DOHH2 (cell line): Measurements from ENCODE around the gene MAPK8.

Experiments used
- EZH2phosphoT487 ChIP-seq: fragments of 200-600 bp; sonication (generic); IDR thresholded peaks from 2 replicates; pipeline ENCODE4 v1.6.1; 2017; ENCODE audit warnings: borderline replicate concordance, mild to moderate bottlenecking, antibody characterized with exemption, low read length, moderate library complexity, mixed read lengths
- TF ChIP-seq, protein P1 (sequence below): fragments of 200-600 bp; sonication (generic); IDR thresholded peaks from one replicate; pipeline ENCODE4 v1.5.1; 2014; ENCODE audit warnings: antibody characterized with exemption, mild to moderate bottlenecking, low read depth, low read length; ENCODE audit not compliant: poor library complexity, severe bottlenecking

DNA sequence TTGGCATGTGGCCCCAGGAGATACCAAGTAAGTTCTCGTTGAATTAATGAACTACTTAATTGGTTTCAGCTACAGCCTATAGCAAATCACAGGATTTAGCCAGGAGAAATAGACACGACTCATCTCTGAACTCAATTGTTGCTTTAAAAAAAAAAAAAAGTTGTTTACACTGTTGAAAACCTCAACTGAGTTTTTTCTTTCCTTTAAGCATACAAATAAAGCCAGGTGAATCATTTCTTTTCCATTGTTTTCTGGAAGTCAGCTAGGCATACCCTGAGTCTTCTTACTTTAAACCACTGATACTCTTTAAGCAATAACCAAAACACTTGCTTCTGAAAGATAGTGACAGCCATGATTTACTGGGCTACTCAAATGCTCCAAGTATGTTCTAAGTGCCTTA, 32.7 kb upstream of the MAPK8 start:
- TF ChIP-seq, protein P1, sequence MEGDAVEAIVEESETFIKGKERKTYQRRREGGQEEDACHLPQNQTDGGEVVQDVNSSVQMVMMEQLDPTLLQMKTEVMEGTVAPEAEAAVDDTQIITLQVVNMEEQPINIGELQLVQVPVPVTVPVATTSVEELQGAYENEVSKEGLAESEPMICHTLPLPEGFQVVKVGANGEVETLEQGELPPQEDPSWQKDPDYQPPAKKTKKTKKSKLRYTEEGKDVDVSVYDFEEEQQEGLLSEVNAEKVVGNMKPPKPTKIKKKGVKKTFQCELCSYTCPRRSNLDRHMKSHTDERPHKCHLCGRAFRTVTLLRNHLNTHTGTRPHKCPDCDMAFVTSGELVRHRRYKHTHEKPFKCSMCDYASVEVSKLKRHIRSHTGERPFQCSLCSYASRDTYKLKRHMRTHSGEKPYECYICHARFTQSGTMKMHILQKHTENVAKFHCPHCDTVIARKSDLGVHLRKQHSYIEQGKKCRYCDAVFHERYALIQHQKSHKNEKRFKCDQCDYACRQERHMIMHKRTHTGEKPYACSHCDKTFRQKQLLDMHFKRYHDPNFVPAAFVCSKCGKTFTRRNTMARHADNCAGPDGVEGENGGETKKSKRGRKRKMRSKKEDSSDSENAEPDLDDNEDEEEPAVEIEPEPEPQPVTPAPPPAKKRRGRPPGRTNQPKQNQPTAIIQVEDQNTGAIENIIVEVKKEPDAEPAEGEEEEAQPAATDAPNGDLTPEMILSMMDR, result no peak
- no peak for TF ChIP-seq EZH2phosphoT487
